Adrenal gland (tissue), 12 donors: ENCODE data around the gene COPE. TPM values are rescaled to one million over a fixed set of nuclear protein-coding genes. Genes with fewer than 3 reads are reported as not detected.

Experiments
- DNase-seq, 7 donors: peaks; one replicate each; pipeline ENCODE4 v3.0.0-alpha.2; 2019 to 2020
- H3K27ac ChIP-seq, 5 donors: fragments of 200-600 bp; sonication (generic) in 4 of 5; 1 replicate in 3 of 5; 2 replicates in 2 of 5; pipeline versions ENCODE4 v1.5.1 to v1.8.0; 2016 to 2020; ENCODE audit warnings: mild to moderate bottlenecking in 1 of 5
- H3K27me3 ChIP-seq: fragments of 200-600 bp; 2 replicates; pipeline ENCODE4 v1.8.0; 2021
- H3K36me3 ChIP-seq, 2 donors: fragments of 200-600 bp; replicated peaks in 1 of 2; 1 replicate in 1 of 2; 2 replicates in 1 of 2; pipeline versions ENCODE4 v1.5.1 to v1.8.0; 2018 to 2022
- H3K4me1 ChIP-seq, 2 donors: fragments of 200-600 bp; replicated peaks in 1 of 2; 1 replicate in 1 of 2; 2 replicates in 1 of 2; pipeline versions ENCODE4 v1.5.1 to v1.8.0; 2018 to 2021
- H3K4me3 ChIP-seq, 4 donors: fragments of 200-600 bp; sonication (generic) in 3 of 4; one replicate each; pipeline ENCODE4 v1.5.1; 2016 to 2018
- H3K9me3 ChIP-seq, 3 donors: fragments of 200-600 bp; sonication (generic) in 1 of 3; replicated peaks in 1 of 3; 1 replicate in 2 of 3; 2 replicates in 1 of 3; pipeline versions ENCODE4 v1.5.1 to v1.8.0; 2016 to 2021
- POLR2A ChIP-seq, 2 donors: fragments of 450-650 bp; IDR thresholded peaks; one replicate each; pipeline ENCODE4 v1.6.1; 2017; ENCODE audit warnings: antibody characterized with exemption in 2 of 2, mild to moderate bottlenecking in 2 of 2, moderate library complexity in 1 of 2
- WGBS, 4 donors: extraction: QIAGEN DNeasy Blood & Tissue Kit in 2 of 4; methylation state at CpG; one replicate each; pipeline versions ENCODE4 v1.1.5 to v1.1.7; 2013 to 2017; 5-methylcytosine and 5-hydroxymethylcytosine counted together
- intact Hi-C, 2 donors: fragments of 100-400 bp; cut with DNase I; formaldehyde crosslinking; loops; one replicate each; pipeline versions ENCODE4 v1.14.1 to v1.15.0; 2022 to 2023
- polyA plus RNA-seq, 3 donors: library from polyadenylated mRNA; stranded (reverse); fragments of 200-250 nt in 2 of 3; fragments of 350-450 nt in 1 of 3; fragmentation: Illumina TruSeq in 1 of 3; extraction: RNeasy Lipid Tissue Mini Kit (QIAGEN cat#74804) in 1 of 3; gene quantifications; one replicate each; pipeline ENCODE4 v1.2.3, GENCODE V29; 2013 to 2014
- total RNA-seq, 9 donors: library from RNA; depleted of rRNA in 4 of 9; stranded (reverse); fragments of >200 nt in 4 of 9; fragments of 120-200 nt in 1 of 9; fragmentation: NEBNext Ultra II Directional in 1 of 9; extraction: Animal tissue kit (Norgen Biotek cat#: 25700) in 1 of 9; gene quantifications; one replicate each; pipeline versions ENCODE4 v1.1.0 to v1.2.4, GENCODE V29; 2013 to 2023
- TF ChIP-seq, protein P1 (sequence below), 6 experiments: fragments of 450-650 bp in 4 of 6; fragments of 200-600 bp in 2 of 6; sonication (generic) in 1 of 6; IDR thresholded peaks; 1 replicate in 5 of 6; 2 replicates in 1 of 6; pipeline versions ENCODE4 v1.5.1 to v1.8.0; 2016 to 2021; ENCODE audit warnings: antibody characterized with exemption in 6 of 6, mild to moderate bottlenecking in 2 of 6, moderate library complexity in 1 of 6
- donor health status: healthy with polysubstance abuse.
- donor health status: Bipolar disorder and iron deficiency.
- donor health status: DM: yes; HTN: yes; CAD: no.
- donor health status: DM: no; HTN: no; CAD: no.
- donor health status: DM: no; HTN: no; CAD: no.
- donor health status: DM: yes; HTN: yes; CAD: no.

The COPE gene
- total and polyA plus RNA-seq, 12 donors: 45.1 to 400 (median 298) TPM

DNA sequence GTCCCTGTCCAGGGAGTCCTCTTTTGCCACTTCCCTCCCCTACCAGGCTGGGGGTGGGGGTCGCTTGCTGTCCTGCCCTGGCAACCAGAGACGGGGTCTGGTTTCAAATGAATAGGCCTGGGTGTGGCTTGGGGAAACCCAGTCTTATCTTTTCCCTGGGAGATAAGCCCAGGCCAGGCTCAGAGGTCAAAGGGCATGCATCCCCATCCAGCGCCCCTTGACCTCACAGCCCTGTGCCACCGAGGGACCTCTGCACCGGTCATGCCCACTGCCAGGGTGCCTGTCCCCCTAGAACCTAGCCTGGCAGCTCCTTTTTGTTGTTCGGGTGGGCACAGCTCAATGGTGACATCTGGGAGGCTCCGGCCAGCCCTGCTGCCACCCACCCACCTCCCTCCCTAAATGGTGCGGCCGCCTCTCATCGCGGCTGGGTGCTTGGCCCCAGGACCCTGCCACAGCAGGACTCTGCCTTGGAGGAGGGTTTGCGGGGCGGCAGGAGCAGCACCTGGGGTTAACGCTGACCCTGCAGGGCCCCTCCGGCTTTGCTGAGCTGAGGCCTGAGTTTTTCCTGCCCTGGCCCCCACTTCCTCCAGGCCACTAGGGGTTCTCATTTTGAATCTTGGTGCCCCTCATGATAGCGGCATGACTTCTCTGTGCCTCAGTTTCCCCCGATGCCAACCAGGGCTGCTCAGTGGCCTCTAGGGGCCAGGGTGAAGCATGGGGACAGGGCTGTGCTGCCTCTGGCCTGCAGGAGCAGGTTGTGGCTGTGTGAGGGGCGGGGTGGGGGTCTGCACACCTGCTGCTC, 20.4 kb downstream of the COPE start:
- Histone ChIP-seq H3K4me3 (no peak overlapping the region), H3K27me3 (peaks cover 5% of the 10 kb centered on the region), H3K27ac (no peak overlapping the region), H3K9me3 (no peaks in the 10 kb centered on the region), H3K4me1 (peaks cover 0 to 6% of the 10 kb centered on the region in 2 donors), H3K36me3 (peaks cover 0 to 26% of the 10 kb centered on the region in 2 donors)
- TF ChIP-seq POLR2A (IDR thresholded peaks at IDR 0.05): no peak
- TF ChIP-seq, protein P1, sequence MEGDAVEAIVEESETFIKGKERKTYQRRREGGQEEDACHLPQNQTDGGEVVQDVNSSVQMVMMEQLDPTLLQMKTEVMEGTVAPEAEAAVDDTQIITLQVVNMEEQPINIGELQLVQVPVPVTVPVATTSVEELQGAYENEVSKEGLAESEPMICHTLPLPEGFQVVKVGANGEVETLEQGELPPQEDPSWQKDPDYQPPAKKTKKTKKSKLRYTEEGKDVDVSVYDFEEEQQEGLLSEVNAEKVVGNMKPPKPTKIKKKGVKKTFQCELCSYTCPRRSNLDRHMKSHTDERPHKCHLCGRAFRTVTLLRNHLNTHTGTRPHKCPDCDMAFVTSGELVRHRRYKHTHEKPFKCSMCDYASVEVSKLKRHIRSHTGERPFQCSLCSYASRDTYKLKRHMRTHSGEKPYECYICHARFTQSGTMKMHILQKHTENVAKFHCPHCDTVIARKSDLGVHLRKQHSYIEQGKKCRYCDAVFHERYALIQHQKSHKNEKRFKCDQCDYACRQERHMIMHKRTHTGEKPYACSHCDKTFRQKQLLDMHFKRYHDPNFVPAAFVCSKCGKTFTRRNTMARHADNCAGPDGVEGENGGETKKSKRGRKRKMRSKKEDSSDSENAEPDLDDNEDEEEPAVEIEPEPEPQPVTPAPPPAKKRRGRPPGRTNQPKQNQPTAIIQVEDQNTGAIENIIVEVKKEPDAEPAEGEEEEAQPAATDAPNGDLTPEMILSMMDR (IDR thresholded peaks at IDR 0.05): no peak
- WGBS, 4 donors: 38 to 81% (median 78%) methylated on average over 4 to 18 of the region's 18 CpGs
- no peak for DNase-seq
- intact Hi-C loops: loop anchor here in 1 of 2 donors (10.0 kb wide), 1 partner anchor 86 kb away; no protein-coding TSS in a partner anchor

DNA sequence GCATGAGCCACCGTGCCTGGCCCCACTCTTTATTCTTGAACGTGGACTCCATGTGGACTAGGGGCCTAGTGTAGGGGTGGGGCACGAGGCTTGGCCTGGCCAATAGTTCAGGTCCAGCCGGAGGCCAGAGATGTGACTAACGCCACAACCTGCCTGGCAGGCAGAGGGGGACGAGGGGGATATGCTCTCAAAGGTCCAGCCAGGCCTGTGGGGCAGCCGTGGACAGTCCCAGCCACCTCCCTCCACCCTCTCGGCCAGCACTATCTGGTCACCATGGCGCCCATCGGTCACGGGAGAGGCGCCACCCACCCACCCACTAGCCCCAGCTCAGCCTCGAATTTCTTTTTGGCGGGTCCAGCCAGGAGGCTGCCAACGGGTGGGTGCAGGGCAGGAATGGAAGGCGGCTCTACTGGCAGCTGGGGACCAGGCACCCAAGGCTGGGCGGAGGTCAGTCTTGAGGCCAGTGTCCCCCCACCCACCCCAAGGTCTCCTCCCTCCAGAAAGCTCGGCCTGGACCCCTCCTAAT, 21.0 kb downstream of the COPE start:
- no peak for DNase-seq
- H3K27ac ChIP-seq: no peak overlapping the region

DNA sequence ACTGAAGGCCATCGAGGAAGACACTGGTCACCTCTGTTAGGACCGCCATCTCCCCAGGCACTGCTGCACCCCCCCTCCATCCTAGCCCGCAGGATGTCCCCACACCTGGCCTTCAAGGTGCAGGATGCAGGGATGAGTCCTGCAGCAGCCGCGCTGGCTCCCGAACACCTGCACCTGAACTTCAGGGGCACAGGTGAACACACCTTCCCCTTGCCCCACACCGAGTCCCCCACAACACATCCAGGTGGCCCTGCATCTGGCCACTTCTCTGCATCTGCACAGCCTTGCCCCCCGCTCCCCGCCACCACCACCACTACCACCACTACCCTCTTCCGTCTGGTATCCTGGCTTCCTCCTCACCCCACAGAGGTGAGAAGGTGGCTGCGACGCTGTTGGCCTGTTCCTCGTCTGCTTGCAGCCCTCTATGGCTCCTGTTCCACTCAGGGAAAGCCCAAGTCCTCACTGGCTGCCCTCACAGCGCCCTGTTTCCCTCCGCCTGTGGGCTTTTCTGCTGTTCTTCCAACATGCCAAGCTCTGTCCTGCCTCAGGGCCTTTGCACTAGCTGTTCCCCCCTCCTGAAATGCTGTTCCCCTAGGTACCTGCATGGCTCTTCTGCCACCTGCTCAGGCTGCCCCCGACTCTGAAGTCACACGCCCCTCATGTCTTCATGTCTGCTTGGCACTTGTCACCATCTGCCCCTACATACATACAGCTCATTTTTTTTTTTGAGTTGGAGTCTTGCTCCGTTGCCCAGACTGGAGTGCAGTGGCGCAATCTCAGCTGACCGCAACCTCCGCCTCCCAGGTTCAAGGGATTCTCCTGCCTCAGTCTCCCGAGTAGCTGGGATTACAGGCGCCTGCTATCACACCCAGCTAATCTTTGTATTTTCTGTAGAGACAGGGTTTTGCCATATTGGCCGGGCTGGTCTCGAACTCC, 21.8 kb downstream of the COPE start:
- TF ChIP-seq, protein P1 (IDR thresholded peaks at IDR 0.05): no peak
- no peak for TF ChIP-seq POLR2A (IDR thresholded peaks at IDR 0.05)
- WGBS, 4 donors: 90 to 93% (median 91%) methylated on average over 16 to 25 of the region's 25 CpGs
- peaks cover 0 to 16% of the 10 kb centered on the region in 2 donors for H3K36me3 ChIP-seq

More for the DNA sequence above, 21.0 kb downstream of the COPE start:
- peaks cover 0 to 19% of the 10 kb centered on the region in 2 donors for H3K36me3 ChIP-seq
- peaks cover 0 to 6% of the 10 kb centered on the region in 2 donors for H3K4me1 ChIP-seq
- no peak overlapping the region for H3K4me3 ChIP-seq
- intact Hi-C loops: loop anchor here in 1 of 2 donors (10.0 kb wide), 1 partner anchor 87 kb away; no protein-coding TSS in a partner anchor
- H3K27me3 ChIP-seq: peaks cover 5% of the 10 kb centered on the region
- WGBS, 4 donors: 37 to 53% (median 46%) methylated on average over 1 to 18 of the region's 18 CpGs
- no peak for TF ChIP-seq POLR2A (IDR thresholded peaks at IDR 0.05)
- TF ChIP-seq, protein P1 (IDR thresholded peaks at IDR 0.05): no peak
- no peaks in the 10 kb centered on the region for H3K9me3 ChIP-seq

More for the DNA sequence above, 21.8 kb downstream of the COPE start:
- DNase-seq: no peak
- H3K27ac ChIP-seq: no peak overlapping the region
- H3K9me3 ChIP-seq: no peaks in the 10 kb centered on the region
- H3K4me1 ChIP-seq: peaks cover 0 to 6% of the 10 kb centered on the region in 2 donors
- H3K4me3 ChIP-seq: no peak overlapping the region
- intact Hi-C loops: loop anchor here in 1 of 2 donors (10.0 kb wide), 1 partner anchor 87 kb away; no protein-coding TSS in a partner anchor
- H3K27me3 ChIP-seq: peaks cover 5% of the 10 kb centered on the region
